Right lobe of liver (tissue), 4 donors: ENCODE data around the gene MED4.

Experiments used
- CTCF ChIP-seq, 4 donors: fragments of 200-600 bp in 3 of 4; fragments of 450-650 bp in 1 of 4; IDR thresholded peaks; one replicate each; pipeline versions ENCODE4 v1.5.1 to v1.8.0; 2016 to 2022; ENCODE audit warnings: antibody characterized with exemption in 4 of 4, mild to moderate bottlenecking in 2 of 4
- POLR2A ChIP-seq: fragments of 450-650 bp; IDR thresholded peaks from one replicate; pipeline ENCODE4 v1.6.1; 2017; ENCODE audit warnings: antibody characterized with exemption, mild to moderate bottlenecking
- donor health status: DM: no; HTN: no; CAD: no.
- donor health status: DM: no; HTN: no; CAD: no.
- donor health status: DM: no; HTN: yes; CAD: no.

GRCh38 chr13:48094404-48094780 lies 512 bp downstream of the MED4 start:
- TF ChIP-seq CTCF (IDR thresholded peaks at IDR 0.05) (no peak), POLR2A (no peak)
